ENCODE measurements around the gene KCMF1. TPM values are rescaled to one million over a fixed set of nuclear protein-coding genes. Genes with fewer than 3 reads are reported as not detected.

KCMF1 gene
- total and polyA plus RNA-seq, 9 of the 15 experiments (the other 6 are each of a cell fraction or from before 2014, with no cell fraction given) = 6.8 to 88.2 (median 46.5) TPM

GRCh38 chr2:85042330-85042729, 71.4 kb downstream of the KCMF1 start (continued):
- no peak for TF ChIP-seq MTA1 (IDR thresholded peaks at IDR 0.05; ENCODE audit: borderline replicate concordance)

GRCh38 chr2:85048534-85048933, 77.6 kb downstream of the KCMF1 start:
- peak; percentile 47; the same call in 2 of the 3 replicates for ATAC-seq
- no peak overlapping the region for H3K9ac ChIP-seq (ENCODE audit: insufficient read depth in 1 of 2, low read depth in 2 of 2, low read length in 2 of 2)
- no peaks in the 10 kb centered on the region for H4K20me1 ChIP-seq (replicated peaks; ENCODE audit: control insufficient read depth, insufficient read depth, low read length)
- intact Hi-C loops (cut with micrococcal nuclease) = no loop called here
- in situ Hi-C loops (cut with MboI) = no loop called here
- H3K4me1 ChIP-seq (replicated peaks in 1 of 2; ENCODE audit: control insufficient read depth in 2 of 2, insufficient read depth in 2 of 2, low read length in 2 of 2) = peaks cover 0 to 2% of the 10 kb centered on the region in 2 experiments; a peak in 1 of 5 replicates
- no peaks in the 10 kb centered on the region for H3K9me3 ChIP-seq (replicated peaks; ENCODE audit: control insufficient read depth, insufficient read depth, low read depth, low read length)
- no peak for FAIRE-seq
- peaks cover 78% of the 10 kb centered on the region for H3K36me3 ChIP-seq (ENCODE audit: control insufficient read depth, insufficient read depth, low read length)
- no peak overlapping the region for H3K4me2 ChIP-seq (ENCODE audit: insufficient read depth, low read length)
- H3K9me1 ChIP-seq (ENCODE audit: control insufficient read depth, insufficient read depth, low read length) = no peaks in the 10 kb centered on the region
- no peak overlapping the region for H3K4me3 ChIP-seq
- CTCF ChIA-PET (ENCODE audit: low intra/inter-chr PET ratio) = no interaction called here
- no peaks in the 10 kb centered on the region for H3K79me2 ChIP-seq (ENCODE audit: control insufficient read depth, insufficient read depth, low read length)
- BruUV-seq (replicated peaks) = no TSS peak
- H3K27ac ChIP-seq (ENCODE audit: extremely low read depth, low read depth, low read length) = no peak overlapping the region
- no peaks in the 10 kb centered on the region for H3K27me3 ChIP-seq (ENCODE audit: control insufficient read depth in 2 of 2, insufficient read depth in 2 of 2, low read length in 2 of 2)
- no peak for DNase-seq (ENCODE audit: extremely low read depth in 1 of 4, low spot score in 3 of 4)
- POLR2A ChIA-PET = interaction anchor here (1.4 kb wide), 1 partner anchor 8 kb away, joined by 3 read pairs; no protein-coding TSS in a partner anchor
- WGBS (ENCODE audit: insufficient coverage, low coverage, missing lambda C conversion rate) = 96% methylated on average over 3 of the region's 3 CpGs
- no peak overlapping the region for H2AFZ ChIP-seq (ENCODE audit: low read depth, low read length)
- no peak for TF ChIP-seq MAFG (tag; conservative IDR thresholded peaks at IDR 0.05)
- no peak for TF ChIP-seq RREB1 (CRISPR knock-in tag; IDR thresholded peaks at IDR 0.05)
- TF ChIP-seq ZNF280B (CRISPR knock-in tag; IDR thresholded peaks at IDR 0.05) = no peak
- TF ChIP-seq ZBTB17 (CRISPR knock-in tag; IDR thresholded peaks at IDR 0.05) = no peak
- TF ChIP-seq BRF1 (IDR thresholded peaks at IDR 0.05; ENCODE audit: borderline replicate concordance, extremely low read depth, insufficient read length) = no peak
- TF ChIP-seq NBN (IDR thresholded peaks at IDR 0.05; ENCODE audit: low read depth) = no peak
- TF ChIP-seq HOMEZ (CRISPR knock-in tag; IDR thresholded peaks at IDR 0.05) = no peak
- no peak for TF ChIP-seq TAF9B (IDR thresholded peaks at IDR 0.05; ENCODE audit: partially characterized antibody)
- no peak for TF ChIP-seq ZNF124 (CRISPR knock-in tag; IDR thresholded peaks at IDR 0.05)
- no peak for TF ChIP-seq OTX1 (CRISPR knock-in tag; IDR thresholded peaks at IDR 0.05)
- TF ChIP-seq PTBP1 (IDR thresholded peaks at IDR 0.05; ENCODE audit: low read depth, low read length) = no peak
- TF ChIP-seq NFATC3 (IDR thresholded peaks at IDR 0.05) = no peak
- no peak for TF ChIP-seq ZNF232 (CRISPR knock-in tag; IDR thresholded peaks at IDR 0.05)
- no peak for TF ChIP-seq DPF2 (IDR thresholded peaks at IDR 0.05)

Measured in K562 (cell line).